Liver (tissue), 9 donors: ENCODE measurements around the gene CRBN. TPM values are rescaled to one million over a fixed set of nuclear protein-coding genes. Genes with fewer than 3 reads are reported as not detected.

Source experiments
- DNase-seq: peaks from one replicate; pipeline ENCODE4 v3.0.0-alpha.2; 2017; ENCODE audit warnings: low spot score
- H3K27ac ChIP-seq, 2 donors: one replicate each; pipeline ENCODE4 v1.7.0; 2013; ENCODE audit warnings: inconsistent platforms in 2 of 2, low read length in 2 of 2, control low read depth in 1 of 2, low read depth in 1 of 2, mild to moderate bottlenecking in 1 of 2
- H3K27me3 ChIP-seq, 4 donors: one replicate each; pipeline versions ENCODE4 v1.6.1 to v1.7.0; 2013; ENCODE audit warnings: low read length in 3 of 4, inconsistent platforms in 1 of 4, mild to moderate bottlenecking in 1 of 4, moderate library complexity in 1 of 4; ENCODE audit not compliant: control insufficient read depth in 4 of 4, insufficient read depth in 4 of 4
- H3K36me3 ChIP-seq, 4 donors: one replicate each; pipeline versions ENCODE4 v1.6.1 to v1.7.0; 2013; ENCODE audit warnings: low read length in 3 of 4, mild to moderate bottlenecking in 3 of 4, low read depth in 1 of 4, moderate library complexity in 1 of 4; ENCODE audit not compliant: control insufficient read depth in 4 of 4, insufficient read depth in 3 of 4
- H3K4me1 ChIP-seq, 4 donors: one replicate each; pipeline versions ENCODE4 v1.6.1 to v1.7.0; 2013; ENCODE audit warnings: low read length in 3 of 4, mild to moderate bottlenecking in 3 of 4, moderate library complexity in 1 of 4; ENCODE audit not compliant: control insufficient read depth in 4 of 4, insufficient read depth in 4 of 4
- H3K4me3 ChIP-seq, 3 donors: one replicate each; pipeline versions ENCODE4 v1.6.1 to v1.7.0; 2013; ENCODE audit warnings: low read length in 3 of 3, control low read depth in 1 of 3, low read depth in 1 of 3, mild to moderate bottlenecking in 1 of 3
- H3K9ac ChIP-seq, 2 donors: one replicate each; pipeline ENCODE4 v1.7.0; 2013; ENCODE audit warnings: low read length in 2 of 2, mild to moderate bottlenecking in 2 of 2, moderate library complexity in 2 of 2, control low read depth in 1 of 2, low read depth in 1 of 2
- H3K9me3 ChIP-seq, 4 donors: one replicate each; pipeline versions ENCODE4 v1.6.1 to v1.7.0; 2013; ENCODE audit warnings: low read length in 3 of 4; ENCODE audit not compliant: control insufficient read depth in 4 of 4
- CTCF ChIP-seq: fragments of 150-350 bp; IDR thresholded peaks from 2 replicates; pipeline ENCODE4 v1.5.1; 2017; ENCODE audit warnings: improper control_type of control experiment, low read depth, low read length; ENCODE audit not compliant: missing input control
- EGR1 ChIP-seq, 2 donors: IDR thresholded peaks; 2 replicates each; pipeline ENCODE4 v1.6.1; 2016 to 2018; ENCODE audit warnings: antibody characterized with exemption in 2 of 2, low read depth in 2 of 2
- FOXA1 ChIP-seq: IDR thresholded peaks from 2 replicates; pipeline ENCODE4 v1.6.1; 2016; ENCODE audit warnings: antibody characterized with exemption
- FOXA2 ChIP-seq: IDR thresholded peaks from 2 replicates; pipeline ENCODE4 v1.6.1; 2016; ENCODE audit warnings: antibody characterized with exemption
- GABPA ChIP-seq, 2 donors: IDR thresholded peaks in 1 of 2; conservative IDR thresholded peaks in 1 of 2; 2 replicates each; pipeline ENCODE4 v1.6.1; 2016; ENCODE audit warnings: antibody characterized with exemption in 2 of 2, mild to moderate bottlenecking in 1 of 2, moderate library complexity in 1 of 2
- HNF4A ChIP-seq, 2 donors: conservative IDR thresholded peaks; 2 replicates each; pipeline ENCODE4 v1.6.1; 2016; ENCODE audit warnings: antibody characterized with exemption in 2 of 2, mild to moderate bottlenecking in 2 of 2
- HNF4G ChIP-seq: IDR thresholded peaks from 2 replicates; pipeline ENCODE4 v1.6.1; 2016; ENCODE audit warnings: antibody characterized with exemption
- JUND ChIP-seq, 2 donors: IDR thresholded peaks; 2 replicates each; pipeline ENCODE4 v1.6.1; 2016; ENCODE audit warnings: antibody characterized with exemption in 2 of 2
- MAX ChIP-seq: IDR thresholded peaks from 2 replicates; pipeline ENCODE4 v1.6.1; 2016; ENCODE audit warnings: antibody characterized with exemption
- NR2F2 ChIP-seq: IDR thresholded peaks from 2 replicates; pipeline ENCODE4 v1.6.1; 2016; ENCODE audit warnings: antibody characterized with exemption
- RAD21 ChIP-seq, 2 donors: IDR thresholded peaks; 2 replicates each; pipeline ENCODE4 v1.6.1; 2016; ENCODE audit warnings: antibody characterized with exemption in 2 of 2, mild to moderate bottlenecking in 2 of 2
- REST ChIP-seq: IDR thresholded peaks from 2 replicates; pipeline ENCODE4 v1.6.1; 2016; ENCODE audit warnings: antibody characterized with exemption, mild to moderate bottlenecking
- RXRA ChIP-seq, 2 donors: IDR thresholded peaks; 2 replicates each; pipeline ENCODE4 v1.6.1; 2017 to 2018; ENCODE audit warnings: antibody characterized with exemption in 2 of 2, mild to moderate bottlenecking in 1 of 2
- SP1 ChIP-seq: IDR thresholded peaks from 2 replicates; pipeline ENCODE4 v1.6.1; 2018; ENCODE audit warnings: antibody characterized with exemption, mild to moderate bottlenecking
- TAF1 ChIP-seq: conservative IDR thresholded peaks from 2 replicates; pipeline ENCODE4 v1.6.1; 2016; ENCODE audit warnings: antibody characterized with exemption, mild to moderate bottlenecking
- YY1 ChIP-seq: IDR thresholded peaks from 2 replicates; pipeline ENCODE4 v1.6.1; 2016; ENCODE audit warnings: antibody characterized with exemption, mild to moderate bottlenecking
- WGBS: extraction: QIAGEN DNeasy Blood & Tissue Kit; methylation state at CpG from one replicate; pipeline ENCODE4 v1.1.7; 2013; 5-methylcytosine and 5-hydroxymethylcytosine counted together
- polyA plus RNA-seq, 2 donors: library from polyadenylated mRNA; stranded (reverse) in 1 of 2; unstranded in 1 of 2; fragments of 200-250 nt in 1 of 2; fragments of >200 nt in 1 of 2; fragmentation: Nextera tagmentation in 1 of 2; extraction: Ambion mirVana in 1 of 2; gene quantifications; one replicate each; pipeline versions ENCODE4 v1.2.1 to v1.2.3, GENCODE V29; 2013 to 2015
- total RNA-seq, 2 donors: library from RNA; depleted of rRNA; stranded (reverse); fragments of >200 nt; gene quantifications; one replicate each; pipeline ENCODE4 v1.2.3, GENCODE V29; 2014
- TF ChIP-seq, protein P1 (sequence below): IDR thresholded peaks from 2 replicates; pipeline ENCODE4 v1.6.1; 2016; ENCODE audit warnings: antibody characterized with exemption
- TF ChIP-seq, protein P2 (sequence below): IDR thresholded peaks from 2 replicates; pipeline ENCODE4 v1.6.1; 2016; ENCODE audit warnings: antibody characterized with exemption
- donor health status: healthy.
- donor health status: healthy.
- donor health status: healthy.
- donor health status: healthy.
- donor health status: healthy.

The CRBN gene
- total and polyA plus RNA-seq, 4 donors = 14.0 to 57.6 (median 29.4) TPM

- Histone ChIP-seq H3K4me3 (no peak overlapping the region), H3K9ac (no peak overlapping the region), H3K9me3 (no peaks in the 10 kb centered on the region), H3K36me3 (peaks cover 3 to 38% (median 28%) of the 10 kb centered on the region in 4 donors), H3K27ac (no peak overlapping the region), H3K4me1 (no peaks in the 10 kb centered on the region), H3K27me3 (no peaks in the 10 kb centered on the region)
- TF ChIP-seq YY1 (no peak), SP1 (no peak), RAD21 (IDR thresholded peaks at IDR 0.05) (no peak), CTCF (no peak), FOXA2 (no peak), TAF1 (no peak), HNF4G (no peak), FOXA1 (no peak), HNF4A (conservative IDR thresholded peaks at IDR 0.05) (no peak)
- TF ChIP-seq, protein P1, sequence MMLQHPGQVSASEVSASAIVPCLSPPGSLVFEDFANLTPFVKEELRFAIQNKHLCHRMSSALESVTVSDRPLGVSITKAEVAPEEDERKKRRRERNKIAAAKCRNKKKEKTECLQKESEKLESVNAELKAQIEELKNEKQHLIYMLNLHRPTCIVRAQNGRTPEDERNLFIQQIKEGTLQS = no peak
- no peak for DNase-seq
- WGBS = 94% methylated on average over 4 of the region's 4 CpGs
Observed at GRCh38 chr3:3134750-3135448, 44.6 kb downstream of the CRBN start.

DNA sequence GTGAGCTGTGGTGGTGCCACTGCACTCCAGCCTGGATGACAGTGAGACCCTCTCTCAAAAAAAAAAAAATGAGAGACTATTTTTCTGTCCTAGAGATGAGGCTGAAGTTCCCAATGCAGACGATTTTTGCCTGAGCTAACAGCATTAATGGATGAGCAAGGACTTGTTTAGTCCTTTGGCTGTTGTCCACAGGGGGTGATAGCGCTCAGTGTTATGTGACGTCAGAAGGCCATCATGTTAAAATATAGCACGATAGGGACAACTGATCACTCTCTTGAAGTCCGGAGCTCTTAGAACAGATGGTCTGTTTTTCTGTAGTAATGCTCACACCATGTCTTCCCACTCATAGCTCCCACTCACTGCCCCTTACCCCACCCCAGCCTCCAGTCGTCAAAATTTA, 46.0 kb downstream of the CRBN start:
- no peak for DNase-seq
- TF ChIP-seq, protein P1 = no peak
- TF ChIP-seq HNF4A (conservative IDR thresholded peaks at IDR 0.05) (no peak), FOXA2 (no peak), CTCF (no peak), YY1 (no peak), TAF1 (no peak), SP1 (no peak), HNF4G (no peak), NR2F2 (no peak), FOXA1 (no peak), REST (no peak), MAX (no peak), JUND (IDR thresholded peaks at IDR 0.05) (no peak), GABPA (IDR thresholded peaks at IDR 0.05 in 1 of 2, conservative IDR thresholded peaks at IDR 0.05 in 1 of 2) (no peak), RXRA (IDR thresholded peaks at IDR 0.05) (no peak), RAD21 (IDR thresholded peaks at IDR 0.05) (no peak), EGR1 (IDR thresholded peaks at IDR 0.05; ENCODE audit: low read depth in 2 of 2) (no peak)
- TF ChIP-seq, protein P2, sequence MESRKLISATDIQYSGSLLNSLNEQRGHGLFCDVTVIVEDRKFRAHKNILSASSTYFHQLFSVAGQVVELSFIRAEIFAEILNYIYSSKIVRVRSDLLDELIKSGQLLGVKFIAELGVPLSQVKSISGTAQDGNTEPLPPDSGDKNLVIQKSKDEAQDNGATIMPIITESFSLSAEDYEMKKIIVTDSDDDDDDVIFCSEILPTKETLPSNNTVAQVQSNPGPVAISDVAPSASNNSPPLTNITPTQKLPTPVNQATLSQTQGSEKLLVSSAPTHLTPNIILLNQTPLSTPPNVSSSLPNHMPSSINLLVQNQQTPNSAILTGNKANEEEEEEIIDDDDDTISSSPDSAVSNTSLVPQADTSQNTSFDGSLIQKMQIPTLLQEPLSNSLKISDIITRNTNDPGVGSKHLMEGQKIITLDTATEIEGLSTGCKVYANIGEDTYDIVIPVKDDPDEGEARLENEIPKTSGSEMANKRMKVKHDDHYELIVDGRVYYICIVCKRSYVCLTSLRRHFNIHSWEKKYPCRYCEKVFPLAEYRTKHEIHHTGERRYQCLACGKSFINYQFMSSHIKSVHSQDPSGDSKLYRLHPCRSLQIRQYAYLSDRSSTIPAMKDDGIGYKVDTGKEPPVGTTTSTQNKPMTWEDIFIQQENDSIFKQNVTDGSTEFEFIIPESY = no peak
- Histone ChIP-seq H3K4me3 (no peak overlapping the region), H3K36me3 (peaks cover 0 to 31% (median 27%) of the 10 kb centered on the region in 4 donors), H3K4me1 (no peaks in the 10 kb centered on the region), H3K27ac (no peak overlapping the region), H3K9me3 (no peaks in the 10 kb centered on the region), H3K27me3 (no peaks in the 10 kb centered on the region), H3K9ac (no peak overlapping the region)
- 86% methylated on average over 6 of the region's 6 CpGs for WGBS
